Prostate gland (tissue), 2 donors: ENCODE results near the gene MEX3C. TPM values are rescaled to one million over a fixed set of nuclear protein-coding genes. Genes with fewer than 3 reads are reported as not detected.

ENCODE experiments used
- DNase-seq: peaks from one replicate; pipeline ENCODE4 v3.0.0-alpha.2; 2019; ENCODE audit warnings: low spot score
- H3K27ac ChIP-seq, 2 donors: fragments of 200-600 bp; sonication (generic); 2 replicates each; pipeline ENCODE4 v1.5.1; 2017 to 2019
- H3K27me3 ChIP-seq: fragments of 200-600 bp; sonication (generic); replicated peaks from 2 replicates; pipeline ENCODE4 v1.5.1; 2019; ENCODE audit not compliant: insufficient read depth
- H3K36me3 ChIP-seq, 2 donors: fragments of 200-600 bp; sonication (generic); 1 replicate in 1 of 2; 2 replicates in 1 of 2; pipeline versions ENCODE4 v1.5.1 to v1.8.1; 2017 to 2019
- H3K4me1 ChIP-seq: fragments of 200-600 bp; sonication (generic); replicated peaks from 2 replicates; pipeline ENCODE4 v1.5.1; 2019
- H3K4me3 ChIP-seq, 2 donors: fragments of 200-600 bp; sonication (generic); 2 replicates each; pipeline ENCODE4 v1.5.1; 2017 to 2019
- H3K9me3 ChIP-seq: fragments of 200-600 bp; sonication (generic); 2 replicates; pipeline ENCODE4 v1.5.1; 2017
- POLR2A ChIP-seq: fragments of 450-650 bp; IDR thresholded peaks from one replicate; pipeline ENCODE4 v1.6.1; 2016; ENCODE audit warnings: antibody characterized with exemption, mild to moderate bottlenecking
- POLR2AphosphoS5 ChIP-seq: sonication (generic); formaldehyde crosslinking; IDR thresholded peaks from one replicate; pipeline ENCODE4 v1.6.1; 2017; ENCODE audit warnings: antibody characterized with exemption
- WGBS: methylation state at CpG from one replicate; pipeline ENCODE4 v1.1.5; 2018; 5-methylcytosine and 5-hydroxymethylcytosine counted together
- intact Hi-C: fragments of 100-400 bp; cut with DNase I; formaldehyde crosslinking; loops from one replicate; pipeline ENCODE4 v1.14.2; 2022
- total RNA-seq, 2 donors: library from RNA; depleted of rRNA; stranded (reverse); fragments of >200 nt; gene quantifications; one replicate each; pipeline ENCODE4 v1.1.0, GENCODE V29; 2016
- TF ChIP-seq, protein P1 (sequence below), 4 experiments: fragments of 200-600 bp in 2 of 4; fragments of 450-650 bp in 2 of 4; sonication (generic) in 2 of 4; IDR thresholded peaks; 1 replicate in 3 of 4; 2 replicates in 1 of 4; pipeline ENCODE4 v1.5.1; 2016 to 2019; ENCODE audit warnings: antibody characterized with exemption in 4 of 4, mild to moderate bottlenecking in 2 of 4, moderate library complexity in 2 of 4

MEX3C gene
- total RNA-seq, 2 donors from 2014 or later: 29.2 to 54.0 TPM

DNA sequence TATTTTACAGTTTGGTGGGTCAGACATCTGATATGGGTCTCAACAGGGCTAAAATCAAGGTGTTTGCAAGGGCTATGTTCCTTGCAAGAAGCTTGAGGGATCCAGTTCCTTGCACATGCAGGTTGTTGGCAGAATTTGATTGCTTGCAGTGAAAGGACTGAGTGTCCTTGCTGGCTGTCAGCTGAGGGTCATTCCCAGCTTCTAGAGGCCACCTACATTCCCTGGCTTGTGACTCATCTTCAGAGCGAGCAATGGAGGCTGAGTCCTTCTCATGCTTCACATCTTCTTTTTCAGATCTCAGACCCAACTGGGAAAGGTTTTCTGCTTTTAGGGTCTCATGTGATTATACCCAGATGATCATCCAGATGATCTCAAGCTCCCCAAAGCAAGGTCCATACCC lies 12.4 kb downstream of the MEX3C start:
- Histone ChIP-seq H3K27me3 (no peaks in the 10 kb centered on the region), H3K4me3 (no peak overlapping the region), H3K4me1 (no peaks in the 10 kb centered on the region), H3K9me3 (no peaks in the 10 kb centered on the region), H3K36me3 (no peaks in the 10 kb centered on the region), H3K27ac (no peak overlapping the region)
- 100% methylated on average over 1 of the region's 1 CpG for WGBS
- DNase-seq: no peak
- TF ChIP-seq, protein P1, sequence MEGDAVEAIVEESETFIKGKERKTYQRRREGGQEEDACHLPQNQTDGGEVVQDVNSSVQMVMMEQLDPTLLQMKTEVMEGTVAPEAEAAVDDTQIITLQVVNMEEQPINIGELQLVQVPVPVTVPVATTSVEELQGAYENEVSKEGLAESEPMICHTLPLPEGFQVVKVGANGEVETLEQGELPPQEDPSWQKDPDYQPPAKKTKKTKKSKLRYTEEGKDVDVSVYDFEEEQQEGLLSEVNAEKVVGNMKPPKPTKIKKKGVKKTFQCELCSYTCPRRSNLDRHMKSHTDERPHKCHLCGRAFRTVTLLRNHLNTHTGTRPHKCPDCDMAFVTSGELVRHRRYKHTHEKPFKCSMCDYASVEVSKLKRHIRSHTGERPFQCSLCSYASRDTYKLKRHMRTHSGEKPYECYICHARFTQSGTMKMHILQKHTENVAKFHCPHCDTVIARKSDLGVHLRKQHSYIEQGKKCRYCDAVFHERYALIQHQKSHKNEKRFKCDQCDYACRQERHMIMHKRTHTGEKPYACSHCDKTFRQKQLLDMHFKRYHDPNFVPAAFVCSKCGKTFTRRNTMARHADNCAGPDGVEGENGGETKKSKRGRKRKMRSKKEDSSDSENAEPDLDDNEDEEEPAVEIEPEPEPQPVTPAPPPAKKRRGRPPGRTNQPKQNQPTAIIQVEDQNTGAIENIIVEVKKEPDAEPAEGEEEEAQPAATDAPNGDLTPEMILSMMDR (IDR thresholded peaks at IDR 0.05): no peak
- TF ChIP-seq POLR2A: no peak
- TF ChIP-seq POLR2AphosphoS5: no peak
- intact Hi-C loops: no loop called here

DNA sequence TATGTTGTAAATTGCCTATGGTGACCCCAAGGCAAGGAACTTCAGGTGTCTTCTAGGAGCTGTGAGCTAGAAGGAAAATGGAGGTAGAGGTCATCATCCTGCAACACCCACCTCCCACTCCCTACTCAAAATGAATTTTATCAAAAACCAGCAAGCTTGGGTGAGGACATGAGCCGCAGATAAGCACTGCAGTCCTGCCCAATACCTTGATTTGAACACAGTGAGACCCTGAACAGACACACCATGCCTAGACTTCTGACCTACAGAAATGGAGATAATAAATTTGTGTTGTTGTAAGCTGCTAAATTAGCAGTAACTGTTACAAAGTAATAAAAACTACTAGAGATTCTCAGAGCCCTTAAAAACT lies 13.4 kb downstream of the MEX3C start:
- Histone ChIP-seq H3K27ac (no peak overlapping the region), H3K4me1 (no peaks in the 10 kb centered on the region), H3K9me3 (no peaks in the 10 kb centered on the region), H3K4me3 (no peak overlapping the region), H3K36me3 (no peaks in the 10 kb centered on the region), H3K27me3 (no peaks in the 10 kb centered on the region)
- DNase-seq: no peak
- WGBS: 100% methylated on average over 1 of the region's 1 CpG
- TF ChIP-seq, protein P1 (IDR thresholded peaks at IDR 0.05): no peak
- TF ChIP-seq POLR2A (no peak), POLR2AphosphoS5 (no peak)
- intact Hi-C loops: no loop called here

DNA sequence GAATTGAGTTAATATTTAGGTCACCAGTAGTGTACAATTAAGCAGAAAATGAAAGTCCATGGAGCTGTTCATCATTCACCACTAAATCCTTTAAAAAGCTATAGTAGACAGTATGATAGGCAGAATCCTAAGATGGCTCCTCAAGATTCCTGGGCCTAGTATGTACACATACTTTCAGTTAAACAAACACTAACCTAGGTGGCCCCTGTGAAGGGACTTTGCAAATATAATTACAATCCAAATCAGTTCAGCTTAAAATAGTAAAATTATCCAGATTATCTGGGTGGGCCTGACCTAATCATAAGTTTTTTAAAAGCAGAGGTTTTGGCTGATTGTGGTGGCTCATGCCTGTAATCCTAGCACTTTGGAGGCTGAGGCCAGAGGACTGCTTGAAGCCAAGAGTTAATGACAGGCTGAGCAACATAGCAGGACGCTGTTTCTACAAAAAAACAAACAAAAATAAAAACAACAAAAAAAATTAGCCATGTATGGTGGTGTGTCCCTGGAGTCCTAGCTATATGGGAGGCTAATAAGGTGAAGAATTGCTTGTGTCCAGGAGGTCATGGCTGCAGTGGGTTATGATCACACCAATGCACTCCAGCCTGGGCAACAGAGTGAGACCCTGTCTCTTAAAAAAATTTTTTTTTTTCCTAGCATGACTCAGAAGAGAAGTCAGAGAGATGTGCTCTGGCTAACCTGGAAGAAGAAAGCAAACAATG lies 13.9 kb downstream of the MEX3C start:
- H3K4me1 ChIP-seq: no peaks in the 10 kb centered on the region
- no peak overlapping the region for H3K4me3 ChIP-seq
- H3K27me3 ChIP-seq: no peaks in the 10 kb centered on the region
- intact Hi-C loops: no loop called here
- H3K36me3 ChIP-seq: no peaks in the 10 kb centered on the region
- no peak for DNase-seq
- no peak for TF ChIP-seq POLR2A
- TF ChIP-seq POLR2AphosphoS5: no peak
- TF ChIP-seq, protein P1 (IDR thresholded peaks at IDR 0.05): no peak
- no peaks in the 10 kb centered on the region for H3K9me3 ChIP-seq
- no peak overlapping the region for H3K27ac ChIP-seq
- WGBS: 100% methylated on average over 1 of the region's 1 CpG

DNA sequence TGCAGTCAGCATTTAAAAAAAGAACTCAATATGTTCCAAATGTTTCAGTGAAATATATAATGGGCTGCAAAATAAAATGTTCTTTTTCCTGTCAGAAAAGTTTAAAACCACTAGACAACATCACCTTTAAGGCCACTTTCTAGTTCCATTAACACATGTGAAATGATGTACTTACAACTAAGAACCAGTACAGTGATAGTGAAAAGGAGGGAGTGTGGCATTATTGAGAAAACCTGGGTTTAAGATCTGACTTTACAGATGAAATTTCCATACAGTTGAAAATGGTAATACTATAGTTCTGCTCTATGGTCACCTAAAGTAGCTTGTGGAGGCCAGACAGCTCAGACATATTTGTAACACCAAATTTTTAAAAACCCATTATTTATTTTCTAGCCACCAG lies 14.7 kb downstream of the MEX3C start:
- intact Hi-C loops: no loop called here
- Histone ChIP-seq H3K9me3 (no peaks in the 10 kb centered on the region), H3K27ac (no peak overlapping the region), H3K36me3 (no peaks in the 10 kb centered on the region), H3K27me3 (no peaks in the 10 kb centered on the region), H3K4me3 (no peak overlapping the region), H3K4me1 (no peaks in the 10 kb centered on the region)
- no peak for DNase-seq
- no peak for TF ChIP-seq POLR2AphosphoS5
- TF ChIP-seq, protein P1 (IDR thresholded peaks at IDR 0.05): no peak
- no peak for TF ChIP-seq POLR2A

DNA sequence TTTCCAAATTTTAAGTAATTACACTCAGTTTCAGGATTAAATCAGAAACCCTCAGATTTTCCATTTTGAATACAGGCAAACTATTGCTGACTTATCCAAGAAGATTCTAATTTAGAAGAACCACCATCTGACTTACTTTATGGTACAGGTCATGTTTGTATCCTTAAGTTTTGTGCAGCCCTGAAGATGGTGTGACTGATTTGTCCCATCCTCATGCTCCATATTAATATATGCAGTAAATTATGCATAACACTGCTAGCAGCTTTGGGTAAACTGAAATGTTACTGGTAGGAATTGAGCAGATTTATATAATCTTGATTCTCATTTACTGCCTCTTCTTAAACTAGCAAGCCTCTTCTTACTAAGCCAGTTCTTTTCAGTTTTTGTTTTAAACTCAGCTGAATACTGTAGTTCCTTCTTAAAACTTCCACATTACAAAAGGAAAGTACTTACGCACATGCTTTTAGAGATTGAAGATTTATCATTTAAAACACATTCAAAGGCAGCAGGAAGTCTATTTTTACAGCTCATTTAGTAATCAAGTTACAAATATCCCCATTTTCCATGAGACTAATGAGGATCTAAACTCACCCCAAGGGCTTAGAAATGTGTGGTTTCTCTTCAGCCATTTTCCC lies 25.7 kb downstream of the MEX3C start:
- Histone ChIP-seq H3K27me3 (no peaks in the 10 kb centered on the region), H3K4me1 (no peaks in the 10 kb centered on the region), H3K9me3 (no peaks in the 10 kb centered on the region), H3K27ac (no peak overlapping the region), H3K4me3 (no peak overlapping the region), H3K36me3 (no peaks in the 10 kb centered on the region)
- TF ChIP-seq, protein P1 (IDR thresholded peaks at IDR 0.05): no peak
- TF ChIP-seq POLR2A: no peak
- no peak for TF ChIP-seq POLR2AphosphoS5
- DNase-seq: no peak
- 90% methylated on average over 1 of the region's 1 CpG for WGBS
- intact Hi-C loops: no loop called here
